ENCODE results near the gene FAM184A.

GRCh38 chr6:118965843-118966370, 112.6 kb downstream of the FAM184A start:
- TF ChIP-seq CTCF (IDR thresholded peaks at IDR 0.05; ENCODE audit: control extremely low read depth in 1 of 3, insufficient read depth in 1 of 3, low read depth in 1 of 3, low read length in 3 of 3), result no peak
- no peak for TF ChIP-seq TAF7 (optimal IDR thresholded peaks at IDR 0.05; ENCODE audit: borderline replicate concordance, low read depth, low read length)
- no peak for TF ChIP-seq EGR1 (IDR thresholded peaks at IDR 0.05; ENCODE audit: borderline replicate concordance, low read depth, low read length)
- no peak for TF ChIP-seq RAD21 (IDR thresholded peaks at IDR 0.05 in 1 of 2, conservative IDR thresholded peaks at IDR 0.05 in 1 of 2; ENCODE audit: low read depth in 2 of 2, low read length in 2 of 2)
- TF ChIP-seq YY1 (IDR thresholded peaks at IDR 0.05; ENCODE audit: low read depth, low read length), result no peak
- no peak for TF ChIP-seq GTF2F1 (IDR thresholded peaks at IDR 0.05; ENCODE audit: borderline replicate concordance, low read depth, low read length)
